HepG2 (cell line): ENCODE data around the gene ABCC12. TPM values are rescaled to one million over a fixed set of nuclear protein-coding genes. Genes with fewer than 3 reads are reported as not detected.
A peak's percentile ranks its signal among the peaks of the same experiment; 100 is the strongest.

ENCODE experiments used
- ARID2 ChIP-seq: sonication (generic); formaldehyde crosslinking; IDR thresholded peaks from 2 replicates; pipeline ENCODE4 v1.8.1; 2022; ENCODE audit warnings: mild to moderate bottlenecking, missing genetic modification reagents, borderline replicate concordance
- CBX2 ChIP-seq, 2 experiments: fragments of 200-600 bp in 1 of 2; sonication (generic); formaldehyde crosslinking in 1 of 2; IDR thresholded peaks; 2 replicates each; pipeline versions ENCODE4 v1.7.0 to v1.8.1; 2018 to 2022; ENCODE audit warnings: low read depth in 2 of 2, low read length in 1 of 2, mild to moderate bottlenecking in 1 of 2, missing genetic modification reagents in 1 of 2
- CHCHD3 ChIP-seq: sonication (generic); formaldehyde crosslinking; IDR thresholded peaks from 2 replicates; pipeline ENCODE4 v1.8.0; 2022; ENCODE audit warnings: mild to moderate bottlenecking, missing genetic modification reagents, moderate library complexity
- CHD4 ChIP-seq: fragments of 200-600 bp; sonication (generic); IDR thresholded peaks from 2 replicates; pipeline ENCODE4 v1.7.0; 2017; ENCODE audit warnings: mild to moderate bottlenecking, low read length, borderline replicate concordance
- ERF ChIP-seq: IDR thresholded peaks from 2 replicates; pipeline ENCODE4 v1.6.1; 2018; ENCODE audit warnings: missing biosample characterization, missing genetic modification reagents
- NFKB2 ChIP-seq: sonication (generic); formaldehyde crosslinking; IDR thresholded peaks from 2 replicates; pipeline ENCODE4 v1.4.0; 2020; ENCODE audit warnings: missing genetic modification reagents, borderline replicate concordance
- PHF21A ChIP-seq: sonication (generic); formaldehyde crosslinking; IDR thresholded peaks from 2 replicates; pipeline ENCODE4 v1.5.0; 2020; ENCODE audit warnings: mild to moderate bottlenecking, missing genetic modification reagents
- POLR2G ChIP-seq: fragments of 200-400 bp; formaldehyde crosslinking; IDR thresholded peaks from 2 replicates; pipeline ENCODE4 v1.6.1; 2018; ENCODE audit warnings: mild to moderate bottlenecking, low read depth, low read length, moderate library complexity
- REPIN1 ChIP-seq: sonication (generic); formaldehyde crosslinking; IDR thresholded peaks from 2 replicates; pipeline ENCODE4 v1.8.0; 2022; ENCODE audit warnings: missing genetic modification reagents, low read depth, mild to moderate bottlenecking, borderline replicate concordance
- SOX6 ChIP-seq, 2 experiments: fragments of 450-650 bp in 1 of 2; sonication (generic) in 1 of 2; formaldehyde crosslinking in 1 of 2; IDR thresholded peaks; 2 replicates each; pipeline versions ENCODE4 v1.4.0 to v1.6.1; 2017 to 2020; ENCODE audit warnings: antibody characterized with exemption in 1 of 2, mild to moderate bottlenecking in 1 of 2, missing genetic modification reagents in 1 of 2
- TAF15 ChIP-seq: fragments of 200-400 bp; formaldehyde crosslinking; IDR thresholded peaks from one replicate; pipeline ENCODE4 v1.6.1; 2018; ENCODE audit warnings: mild to moderate bottlenecking, low read depth, low read length; ENCODE audit not compliant: poor library complexity, severe bottlenecking
- TFE3 ChIP-seq: IDR thresholded peaks from 2 replicates; pipeline ENCODE4 v1.6.1; 2016
- YEATS4 ChIP-seq: sonication (generic); formaldehyde crosslinking; IDR thresholded peaks from 2 replicates; pipeline ENCODE4 v1.4.0; 2020; ENCODE audit warnings: missing genetic modification reagents, borderline replicate concordance
- ZNF160 ChIP-seq: sonication (generic); formaldehyde crosslinking; IDR thresholded peaks from 2 replicates; pipeline ENCODE4 v1.8.0; 2022; ENCODE audit warnings: mild to moderate bottlenecking, inconsistent platforms, missing genetic modification reagents
- ZNF256 ChIP-seq: sonication (generic); formaldehyde crosslinking; conservative IDR thresholded peaks from 2 replicates; pipeline ENCODE4 v1.4.0; 2020; ENCODE audit warnings: missing genetic modification reagents
- ZNF33A ChIP-seq: sonication (generic); formaldehyde crosslinking; IDR thresholded peaks from 2 replicates; pipeline ENCODE4 v1.5.1; 2020; ENCODE audit warnings: missing genetic modification reagents, mild to moderate bottlenecking, moderate library complexity, borderline replicate concordance
- ZNF343 ChIP-seq: sonication (generic); formaldehyde crosslinking; IDR thresholded peaks from 2 replicates; pipeline ENCODE4 v1.4.0; 2020; ENCODE audit warnings: mild to moderate bottlenecking, missing genetic modification reagents
- ZNF430 ChIP-seq: sonication (generic); formaldehyde crosslinking; IDR thresholded peaks from 2 replicates; pipeline ENCODE4 v1.9.0; 2021; ENCODE audit warnings: mild to moderate bottlenecking, missing genetic modification reagents
- ZNF510 ChIP-seq: sonication (generic); formaldehyde crosslinking; IDR thresholded peaks from 2 replicates; pipeline ENCODE4 v1.4.0; 2020; ENCODE audit warnings: low read depth, mild to moderate bottlenecking, missing genetic modification reagents
- ZNF549 ChIP-seq: sonication (generic); formaldehyde crosslinking; IDR thresholded peaks from 2 replicates; pipeline ENCODE4 v1.5.0; 2020; ENCODE audit warnings: missing genetic modification reagents
- ZNF678 ChIP-seq: sonication (generic); formaldehyde crosslinking; IDR thresholded peaks from 2 replicates; pipeline ENCODE4 v1.4.0; 2020; ENCODE audit warnings: mild to moderate bottlenecking, missing genetic modification reagents
- ZNF7 ChIP-seq: IDR thresholded peaks from 2 replicates; pipeline ENCODE4 v1.6.1; 2016; ENCODE audit warnings: missing biosample characterization, missing genetic modification reagents
- ZNF720 ChIP-seq: sonication (generic); formaldehyde crosslinking; IDR thresholded peaks from 2 replicates; pipeline ENCODE4 v1.4.0; 2020; ENCODE audit warnings: missing genetic modification reagents
- ZNF776 ChIP-seq: sonication (generic); formaldehyde crosslinking; IDR thresholded peaks from 2 replicates; pipeline ENCODE4 v1.4.0; 2020; ENCODE audit warnings: mild to moderate bottlenecking, missing genetic modification reagents
- polyA plus RNA-seq, 8 experiments: library from polyadenylated mRNA; depleted of rRNA in 3 of 8; stranded (reverse) in 7 of 8; unstranded in 1 of 8; fragments of >200 nt; fragmentation: Illumina TruSeq in 4 of 8; extraction: Trizol in 4 of 8; gene quantifications; 2 replicates each; pipeline versions ENCODE4 v1.2.1 to v1.2.3, GENCODE V29; 2011 to 2016; ENCODE audit warnings: low read depth in 4 of 8, missing spikeins in 1 of 8, mixed read lengths in 1 of 8; ENCODE audit not compliant: insufficient read depth in 1 of 8
- total RNA-seq, 5 experiments: library from RNA; depleted of rRNA; stranded (reverse); fragments of >200 nt; fragmentation: Illumina TruSeq; extraction: Trizol; gene quantifications; 2 replicates each; pipeline ENCODE4 v1.2.3, GENCODE V29; 2016; ENCODE audit warnings: low read depth in 1 of 5
- TF ChIP-seq, protein P1 (sequence below): sonication (generic); formaldehyde crosslinking; IDR thresholded peaks from 2 replicates; pipeline ENCODE4 v1.4.0; 2020; ENCODE audit warnings: missing genetic modification reagents
- TF ChIP-seq, protein P2 (sequence below): IDR thresholded peaks from 2 replicates; pipeline ENCODE4 v1.6.1; 2016; ENCODE audit warnings: low read depth, control low read depth

Gene ABCC12
- total and polyA plus RNA-seq, 2 of the 13 experiments (the other 11 are each of a cell fraction or from before 2014, with no cell fraction given): not detected

DNA sequence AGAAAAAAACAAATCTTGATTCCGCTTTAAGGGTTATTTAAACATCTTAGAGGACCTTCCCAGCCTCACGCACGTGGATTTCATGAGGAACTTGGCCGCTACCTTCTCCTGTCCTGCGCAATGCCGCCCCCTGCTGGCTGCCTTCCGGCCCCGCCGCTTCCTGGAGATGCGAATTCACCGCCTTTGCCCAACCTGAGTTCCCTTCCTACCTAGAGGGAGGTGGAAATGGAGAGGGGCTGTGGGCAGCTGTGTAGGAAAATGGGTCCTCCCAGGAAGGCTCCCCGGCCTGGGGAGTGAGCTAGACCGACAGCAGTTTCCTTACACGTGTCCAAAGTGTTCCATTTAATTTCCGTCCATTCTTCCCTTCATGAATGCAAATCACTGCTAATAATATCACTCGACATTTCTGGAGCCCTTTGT lies 1.0 kb upstream of the ABCC12 start (continued):
- TF ChIP-seq SOX6 (IDR thresholded peaks at IDR 0.05): no peak
- TF ChIP-seq SOX6 (CRISPR knock-in tag; IDR thresholded peaks at IDR 0.05): peak; percentile 25; the same call in 1 of the 2 replicates
- TF ChIP-seq, protein P1, sequence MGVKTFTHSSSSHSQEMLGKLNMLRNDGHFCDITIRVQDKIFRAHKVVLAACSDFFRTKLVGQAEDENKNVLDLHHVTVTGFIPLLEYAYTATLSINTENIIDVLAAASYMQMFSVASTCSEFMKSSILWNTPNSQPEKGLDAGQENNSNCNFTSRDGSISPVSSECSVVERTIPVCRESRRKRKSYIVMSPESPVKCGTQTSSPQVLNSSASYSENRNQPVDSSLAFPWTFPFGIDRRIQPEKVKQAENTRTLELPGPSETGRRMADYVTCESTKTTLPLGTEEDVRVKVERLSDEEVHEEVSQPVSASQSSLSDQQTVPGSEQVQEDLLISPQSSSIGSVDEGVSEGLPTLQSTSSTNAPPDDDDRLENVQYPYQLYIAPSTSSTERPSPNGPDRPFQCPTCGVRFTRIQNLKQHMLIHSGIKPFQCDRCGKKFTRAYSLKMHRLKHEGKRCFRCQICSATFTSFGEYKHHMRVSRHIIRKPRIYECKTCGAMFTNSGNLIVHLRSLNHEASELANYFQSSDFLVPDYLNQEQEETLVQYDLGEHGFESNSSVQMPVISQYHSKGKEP (CRISPR knock-in tag): no peak
- no peak for TF ChIP-seq ZNF510
- no peak for TF ChIP-seq TFE3
- TF ChIP-seq, protein P2, sequence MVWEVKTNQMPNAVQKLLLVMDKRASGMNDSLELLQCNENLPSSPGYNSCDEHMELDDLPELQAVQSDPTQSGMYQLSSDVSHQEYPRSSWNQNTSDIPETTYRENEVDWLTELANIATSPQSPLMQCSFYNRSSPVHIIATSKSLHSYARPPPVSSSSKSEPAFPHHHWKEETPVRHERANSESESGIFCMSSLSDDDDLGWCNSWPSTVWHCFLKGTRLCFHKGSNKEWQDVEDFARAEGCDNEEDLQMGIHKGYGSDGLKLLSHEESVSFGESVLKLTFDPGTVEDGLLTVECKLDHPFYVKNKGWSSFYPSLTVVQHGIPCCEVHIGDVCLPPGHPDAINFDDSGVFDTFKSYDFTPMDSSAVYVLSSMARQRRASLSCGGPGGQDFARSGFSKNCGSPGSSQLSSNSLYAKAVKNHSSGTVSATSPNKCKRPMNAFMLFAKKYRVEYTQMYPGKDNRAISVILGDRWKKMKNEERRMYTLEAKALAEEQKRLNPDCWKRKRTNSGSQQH (CRISPR knock-in tag): no peak
- TF ChIP-seq CHD4: no peak
- TF ChIP-seq PHF21A: no peak
- no peak for TF ChIP-seq POLR2G
- TF ChIP-seq CBX2 (IDR thresholded peaks at IDR 0.05; ENCODE audit: low read depth, low read length): no peak
- TF ChIP-seq CBX2 (CRISPR knock-in tag; IDR thresholded peaks at IDR 0.05; ENCODE audit: low read depth): no peak
- no peak for TF ChIP-seq ZNF720 (CRISPR knock-in tag)
- TF ChIP-seq NFKB2 (CRISPR knock-in tag): peak; percentile 40; the same call in 1 of the 2 replicates
- no peak for TF ChIP-seq ZNF343 (CRISPR knock-in tag)
- TF ChIP-seq ARID2 (CRISPR knock-in tag): no peak
- no peak for TF ChIP-seq ZNF7 (CRISPR knock-in tag)
- no peak for TF ChIP-seq CHCHD3
- 0 out of 2 replicates have a peak, but pooled peaks have one; percentile 24 for TF ChIP-seq ERF (CRISPR knock-in tag)
- TF ChIP-seq ZNF678 (CRISPR knock-in tag): no peak
- TF ChIP-seq ZNF33A (CRISPR knock-in tag): peak; percentile 49; the same call in 1 of the 2 replicates
- 0 out of 2 replicates have a peak, but pooled peaks have one; percentile 41 for TF ChIP-seq ZNF776
- TF ChIP-seq ZNF160 (CRISPR knock-in tag): no peak
- no peak for TF ChIP-seq REPIN1
- TF ChIP-seq ZNF549 (CRISPR knock-in tag): no peak
- no peak for TF ChIP-seq TAF15
- TF ChIP-seq ZNF256: no peak
- TF ChIP-seq YEATS4 (CRISPR knock-in tag): no peak
- TF ChIP-seq ZNF430 (CRISPR knock-in tag): no peak
